Panc1 (cell line): Measurements from ENCODE around the gene ASPA.

Experiments used
- POLR2AphosphoS5 ChIP-seq: IDR thresholded peaks from 2 replicates; pipeline ENCODE4 v1.6.1; 2012; ENCODE audit warnings: mild to moderate bottlenecking, low read depth, low read length, moderate library complexity
- TF ChIP-seq, protein P1 (sequence below): fragments of 450-650 bp; IDR thresholded peaks from 2 replicates; pipeline ENCODE4 v1.5.1; 2017; ENCODE audit warnings: mild to moderate bottlenecking

DNA sequence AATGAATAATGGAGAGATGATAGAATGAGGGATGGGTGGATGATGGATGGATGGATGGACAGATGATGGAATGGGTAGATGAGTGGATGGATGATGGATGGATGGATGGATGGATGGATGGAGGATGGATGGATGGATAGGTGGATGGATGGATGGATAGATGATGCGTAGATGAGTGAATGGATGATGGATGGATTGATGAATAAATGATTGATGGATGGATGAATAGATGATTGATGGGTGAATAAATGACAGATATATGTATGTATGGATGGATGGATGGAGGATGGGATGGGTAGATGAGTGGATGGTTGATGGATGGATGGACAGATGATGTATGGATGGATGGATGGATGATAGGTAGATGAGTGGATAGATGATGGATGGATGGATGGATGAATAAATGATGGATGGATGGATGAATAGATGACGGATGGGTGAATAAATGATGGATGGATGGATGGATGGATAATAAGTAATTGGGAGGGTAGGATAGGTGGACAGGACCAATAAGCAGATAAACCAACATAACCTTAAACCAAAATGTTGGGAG lies 73.9 kb downstream of the ASPA start:
- TF ChIP-seq POLR2AphosphoS5, result no peak
- TF ChIP-seq, protein P1, sequence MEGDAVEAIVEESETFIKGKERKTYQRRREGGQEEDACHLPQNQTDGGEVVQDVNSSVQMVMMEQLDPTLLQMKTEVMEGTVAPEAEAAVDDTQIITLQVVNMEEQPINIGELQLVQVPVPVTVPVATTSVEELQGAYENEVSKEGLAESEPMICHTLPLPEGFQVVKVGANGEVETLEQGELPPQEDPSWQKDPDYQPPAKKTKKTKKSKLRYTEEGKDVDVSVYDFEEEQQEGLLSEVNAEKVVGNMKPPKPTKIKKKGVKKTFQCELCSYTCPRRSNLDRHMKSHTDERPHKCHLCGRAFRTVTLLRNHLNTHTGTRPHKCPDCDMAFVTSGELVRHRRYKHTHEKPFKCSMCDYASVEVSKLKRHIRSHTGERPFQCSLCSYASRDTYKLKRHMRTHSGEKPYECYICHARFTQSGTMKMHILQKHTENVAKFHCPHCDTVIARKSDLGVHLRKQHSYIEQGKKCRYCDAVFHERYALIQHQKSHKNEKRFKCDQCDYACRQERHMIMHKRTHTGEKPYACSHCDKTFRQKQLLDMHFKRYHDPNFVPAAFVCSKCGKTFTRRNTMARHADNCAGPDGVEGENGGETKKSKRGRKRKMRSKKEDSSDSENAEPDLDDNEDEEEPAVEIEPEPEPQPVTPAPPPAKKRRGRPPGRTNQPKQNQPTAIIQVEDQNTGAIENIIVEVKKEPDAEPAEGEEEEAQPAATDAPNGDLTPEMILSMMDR, result no peak
